RWPE2 (cell line): ENCODE measurements around the gene IGFBP6.

ENCODE experiments used
- ATAC-seq: fragments of 200-7000 bp; cut with Tn5 transposase; 3 replicates; pipeline ENCODE4 v1.9.1; 2021; ENCODE audit warnings: low read depth
- DNase-seq: peaks from one replicate; pipeline ENCODE4 v3.0.0-alpha.2; 2020; ENCODE audit warnings: low spot score
- H3K27ac ChIP-seq: fragments of 450-650 bp; 2 replicates; pipeline ENCODE4 v1.5.1; 2017; ENCODE audit warnings: mild to moderate bottlenecking; ENCODE audit not compliant: poor library complexity, severe bottlenecking
- H3K27me3 ChIP-seq: fragments of 250-450 bp; sonication (Bioruptor Pico); 2 replicates; pipeline ENCODE4 v1.5.1; 2021; ENCODE audit warnings: mild to moderate bottlenecking, moderate library complexity; ENCODE audit not compliant: insufficient read depth, poor library complexity, severe bottlenecking
- H3K36me3 ChIP-seq: fragments of 250-450 bp; sonication (Bioruptor Pico); 2 replicates; pipeline ENCODE4 v1.5.1; 2020; ENCODE audit warnings: low read depth, mild to moderate bottlenecking, moderate library complexity
- H3K4me1 ChIP-seq: fragments of 250-450 bp; sonication (Bioruptor Pico); 2 replicates; pipeline ENCODE4 v1.5.1; 2021; ENCODE audit warnings: mild to moderate bottlenecking, moderate library complexity; ENCODE audit not compliant: insufficient read depth, poor library complexity, severe bottlenecking
- H3K4me3 ChIP-seq: fragments of 250-450 bp; sonication (Bioruptor Pico); 2 replicates; pipeline ENCODE4 v1.5.1; 2021; ENCODE audit warnings: mild to moderate bottlenecking, moderate library complexity; ENCODE audit not compliant: severe bottlenecking
- H3K9me3 ChIP-seq: fragments of 250-450 bp; sonication (Bioruptor Pico); 2 replicates; pipeline ENCODE4 v1.5.1; 2021; ENCODE audit warnings: mild to moderate bottlenecking, moderate library complexity; ENCODE audit not compliant: severe bottlenecking
- TF ChIP-seq, protein P1 (sequence below): fragments of 450-650 bp; IDR thresholded peaks from one replicate; pipeline ENCODE4 v1.5.1; 2017; ENCODE audit warnings: mild to moderate bottlenecking, moderate library complexity; ENCODE audit not compliant: poor library complexity, severe bottlenecking

IGFBP6 gene

DNA sequence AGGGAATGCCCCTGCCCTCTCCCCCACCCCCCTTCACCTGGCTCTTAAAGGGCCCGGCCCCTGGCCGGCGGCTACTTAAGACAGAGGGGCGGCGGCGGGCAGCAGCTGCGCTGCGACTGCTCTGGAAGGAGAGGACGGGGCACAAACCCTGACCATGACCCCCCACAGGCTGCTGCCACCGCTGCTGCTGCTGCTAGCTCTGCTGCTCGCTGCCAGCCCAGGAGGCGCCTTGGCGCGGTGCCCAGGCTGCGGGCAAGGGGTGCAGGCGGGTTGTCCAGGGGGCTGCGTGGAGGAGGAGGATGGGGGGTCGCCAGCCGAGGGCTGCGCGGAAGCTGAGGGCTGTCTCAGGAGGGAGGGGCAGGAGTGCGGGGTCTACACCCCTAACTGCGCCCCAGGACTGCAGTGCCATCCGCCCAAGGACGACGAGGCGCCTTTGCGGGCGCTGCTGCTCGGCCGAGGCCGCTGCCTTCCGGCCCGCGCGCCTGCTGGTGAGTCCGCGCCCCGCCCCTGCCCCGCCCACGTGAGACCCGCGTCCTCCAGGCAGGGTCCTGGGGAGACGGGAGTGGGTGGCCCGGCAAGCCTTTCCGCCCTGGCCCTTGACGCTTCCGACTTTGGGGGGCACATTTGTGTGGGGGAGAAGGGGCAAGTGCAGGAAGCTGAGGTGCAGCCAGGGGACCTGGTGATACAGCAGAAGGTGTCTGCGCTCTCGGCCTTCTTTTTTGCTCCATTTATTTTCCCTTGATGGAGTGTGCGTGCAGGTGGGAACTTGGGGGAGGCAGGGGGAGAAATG, at the start of gene IGFBP6:
IGFBP6 (plus strand) TSS at position 104 of the 790 bp plus-strand sequence; CDS start at position 155, 51 bp downstream.
- TF ChIP-seq, protein P1, sequence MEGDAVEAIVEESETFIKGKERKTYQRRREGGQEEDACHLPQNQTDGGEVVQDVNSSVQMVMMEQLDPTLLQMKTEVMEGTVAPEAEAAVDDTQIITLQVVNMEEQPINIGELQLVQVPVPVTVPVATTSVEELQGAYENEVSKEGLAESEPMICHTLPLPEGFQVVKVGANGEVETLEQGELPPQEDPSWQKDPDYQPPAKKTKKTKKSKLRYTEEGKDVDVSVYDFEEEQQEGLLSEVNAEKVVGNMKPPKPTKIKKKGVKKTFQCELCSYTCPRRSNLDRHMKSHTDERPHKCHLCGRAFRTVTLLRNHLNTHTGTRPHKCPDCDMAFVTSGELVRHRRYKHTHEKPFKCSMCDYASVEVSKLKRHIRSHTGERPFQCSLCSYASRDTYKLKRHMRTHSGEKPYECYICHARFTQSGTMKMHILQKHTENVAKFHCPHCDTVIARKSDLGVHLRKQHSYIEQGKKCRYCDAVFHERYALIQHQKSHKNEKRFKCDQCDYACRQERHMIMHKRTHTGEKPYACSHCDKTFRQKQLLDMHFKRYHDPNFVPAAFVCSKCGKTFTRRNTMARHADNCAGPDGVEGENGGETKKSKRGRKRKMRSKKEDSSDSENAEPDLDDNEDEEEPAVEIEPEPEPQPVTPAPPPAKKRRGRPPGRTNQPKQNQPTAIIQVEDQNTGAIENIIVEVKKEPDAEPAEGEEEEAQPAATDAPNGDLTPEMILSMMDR = no peak
- H3K9me3 ChIP-seq = no peaks in the 10 kb centered on the region
- H3K4me3 ChIP-seq = peak within 1 kb of the TSS; percentile 44
- H3K27me3 ChIP-seq = no peaks in the 10 kb centered on the region
- peak within 1 kb of the TSS; percentile 93 for H3K27ac ChIP-seq
- DNase-seq (no peak), ATAC-seq (peak; percentile 59)
- H3K4me1 ChIP-seq = peaks cover 20% of the 10 kb centered on the region
- H3K36me3 ChIP-seq = peaks cover 16% of the 10 kb centered on the region

DNA sequence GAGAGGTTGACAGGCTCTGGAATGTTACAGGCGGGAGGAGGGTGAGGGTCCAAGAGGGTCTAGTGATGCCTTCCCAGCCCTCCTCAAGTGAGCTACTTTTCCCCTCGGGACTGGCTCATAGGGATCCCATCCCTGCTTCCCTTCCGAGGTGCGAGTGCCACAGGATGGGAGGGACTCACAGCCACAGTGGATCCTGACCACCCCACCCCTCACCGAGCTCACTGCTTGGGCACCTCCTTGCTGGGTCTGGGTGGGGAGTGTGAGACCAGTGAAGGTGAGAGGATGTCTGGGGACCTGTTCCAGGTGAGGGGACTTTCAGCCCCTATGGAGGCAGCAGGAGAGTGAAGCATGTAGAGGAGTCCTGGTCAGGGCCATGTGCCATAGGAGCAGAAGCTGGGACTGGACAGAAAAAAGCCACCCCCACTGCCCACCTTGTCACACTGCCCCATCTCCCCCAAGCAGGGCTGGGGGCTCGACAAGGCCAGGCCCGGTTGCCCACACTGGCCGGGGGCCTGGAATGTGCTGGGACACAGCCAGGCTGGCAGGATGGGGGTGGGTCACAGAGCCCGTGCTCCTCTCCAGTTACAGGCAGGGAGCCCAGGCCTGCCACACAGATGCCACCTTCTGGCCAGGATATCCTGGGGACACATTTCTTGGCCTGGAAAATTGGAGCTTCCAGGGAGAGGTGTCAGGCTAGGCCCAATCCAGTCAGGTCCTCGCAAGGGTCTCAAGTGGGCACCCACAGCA, 49.3 kb upstream of the IGFBP6 start:
- Histone ChIP-seq H3K27ac (peak overlapping the region; percentile 95), H3K27me3 (no peaks in the 10 kb centered on the region), H3K36me3 (peaks cover 10% of the 10 kb centered on the region), H3K4me3 (peak overlapping the region; percentile 44), H3K9me3 (no peaks in the 10 kb centered on the region), H3K4me1 (peaks cover 51% of the 10 kb centered on the region)
- TF ChIP-seq, protein P1 = peak; percentile 50
- DNase-seq = peak; percentile 64
- ATAC-seq = peak; percentile 7; the same call in 2 of the 3 replicates

DNA sequence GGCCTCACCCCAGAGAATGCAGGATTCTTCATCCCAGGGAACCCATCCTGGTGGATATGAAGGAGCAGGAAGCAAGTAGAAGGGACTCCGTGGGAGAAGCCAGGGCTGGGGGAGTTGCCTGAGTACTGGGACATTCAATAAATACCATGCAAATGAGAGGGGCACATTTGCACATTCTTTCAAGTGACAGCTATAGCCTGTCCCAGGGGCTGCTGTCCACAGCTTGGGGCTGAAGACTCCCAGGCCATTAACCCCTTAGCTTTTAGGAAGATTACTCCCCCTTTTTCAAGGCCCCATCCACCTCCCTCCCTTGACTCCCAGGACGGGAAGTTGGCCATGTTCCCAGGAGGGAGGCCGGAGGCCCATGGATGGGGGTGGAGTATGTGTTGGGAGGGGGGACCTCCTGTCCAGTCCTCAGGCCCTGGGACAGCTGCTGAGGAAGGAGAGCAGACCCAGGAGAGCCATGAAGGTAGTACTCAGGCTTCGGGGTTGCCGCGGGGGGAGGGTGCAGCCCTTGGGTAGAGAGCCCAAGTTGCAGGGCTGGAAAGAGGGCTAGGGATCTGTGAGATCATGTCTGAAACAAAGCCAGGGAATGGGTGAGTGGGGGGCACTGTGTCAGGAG, 48.6 kb upstream of the IGFBP6 start:
- ATAC-seq (no peak), DNase-seq (peak; percentile 66)
- peak overlapping the region; percentile 95 for H3K27ac ChIP-seq
- H3K9me3 ChIP-seq = no peaks in the 10 kb centered on the region
- H3K4me3 ChIP-seq = peak overlapping the region; percentile 44
- no peaks in the 10 kb centered on the region for H3K27me3 ChIP-seq
- H3K4me1 ChIP-seq = peaks cover 55% of the 10 kb centered on the region
- H3K36me3 ChIP-seq = peaks cover 10% of the 10 kb centered on the region
- TF ChIP-seq, protein P1 = peak; percentile 23

DNA sequence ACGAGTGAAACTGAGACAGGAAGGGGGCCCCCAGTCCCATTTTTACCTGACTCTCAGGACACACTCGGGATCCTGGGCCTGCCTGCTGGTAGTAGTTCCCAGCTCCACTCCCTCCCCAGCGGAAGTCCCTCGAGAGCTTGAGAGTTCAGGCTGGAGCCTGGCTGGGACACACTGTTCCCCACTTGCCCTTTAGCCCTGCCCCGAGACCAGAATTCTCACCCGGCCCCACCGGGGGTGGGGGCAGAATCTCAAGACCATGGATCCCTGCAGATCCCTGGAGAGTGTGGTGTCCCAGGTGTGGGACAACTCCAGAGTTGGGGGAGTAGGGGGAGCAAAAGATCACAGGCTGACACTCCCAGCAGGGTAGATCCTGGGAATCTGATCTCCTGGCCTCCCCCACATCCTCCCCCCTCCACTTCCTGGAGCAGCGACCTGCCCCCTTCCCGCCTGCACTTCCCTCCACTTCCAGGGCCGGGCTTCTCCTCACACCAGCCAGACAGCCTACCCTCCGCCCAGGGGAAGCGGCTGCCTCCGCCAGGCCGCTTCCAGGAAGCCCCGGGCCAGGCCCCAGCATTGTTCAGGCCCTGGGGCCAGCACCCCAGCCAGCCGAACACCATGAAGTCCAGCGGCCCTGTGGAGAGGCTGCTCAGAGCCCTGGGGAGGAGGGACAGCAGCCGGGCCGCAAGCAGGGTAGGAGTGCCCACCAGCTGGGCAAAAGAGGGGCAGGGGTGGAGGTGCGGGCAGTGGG, 47.7 kb upstream of the IGFBP6 start, which contains the start of gene TNS2:
TNS2 (plus strand) TSS at position 495 of the 748 bp plus-strand sequence; CDS start at position 616, 121 bp downstream.
- peak; percentile 81 for DNase-seq
- peaks cover 10% of the 10 kb centered on the region for H3K36me3 ChIP-seq
- no peaks in the 10 kb centered on the region for H3K27me3 ChIP-seq
- peak within 1 kb of the TSS; percentile 44 for H3K4me3 ChIP-seq
- peak within 1 kb of the TSS; percentile 95 for H3K27ac ChIP-seq
- no peaks in the 10 kb centered on the region for H3K9me3 ChIP-seq
- TF ChIP-seq, protein P1 = no peak
- ATAC-seq = peak; percentile 30
- H3K4me1 ChIP-seq = peaks cover 56% of the 10 kb centered on the region
